COLO668 (cell line): ENCODE results near the gene DISC1.

Experiments used
- DNase-seq: peaks from one replicate; lab custom pipeline; 2025; ENCODE audit not compliant: unreplicated experiment; lab: John Stamatoyannopoulos, UW

DISC1 gene

DNA sequence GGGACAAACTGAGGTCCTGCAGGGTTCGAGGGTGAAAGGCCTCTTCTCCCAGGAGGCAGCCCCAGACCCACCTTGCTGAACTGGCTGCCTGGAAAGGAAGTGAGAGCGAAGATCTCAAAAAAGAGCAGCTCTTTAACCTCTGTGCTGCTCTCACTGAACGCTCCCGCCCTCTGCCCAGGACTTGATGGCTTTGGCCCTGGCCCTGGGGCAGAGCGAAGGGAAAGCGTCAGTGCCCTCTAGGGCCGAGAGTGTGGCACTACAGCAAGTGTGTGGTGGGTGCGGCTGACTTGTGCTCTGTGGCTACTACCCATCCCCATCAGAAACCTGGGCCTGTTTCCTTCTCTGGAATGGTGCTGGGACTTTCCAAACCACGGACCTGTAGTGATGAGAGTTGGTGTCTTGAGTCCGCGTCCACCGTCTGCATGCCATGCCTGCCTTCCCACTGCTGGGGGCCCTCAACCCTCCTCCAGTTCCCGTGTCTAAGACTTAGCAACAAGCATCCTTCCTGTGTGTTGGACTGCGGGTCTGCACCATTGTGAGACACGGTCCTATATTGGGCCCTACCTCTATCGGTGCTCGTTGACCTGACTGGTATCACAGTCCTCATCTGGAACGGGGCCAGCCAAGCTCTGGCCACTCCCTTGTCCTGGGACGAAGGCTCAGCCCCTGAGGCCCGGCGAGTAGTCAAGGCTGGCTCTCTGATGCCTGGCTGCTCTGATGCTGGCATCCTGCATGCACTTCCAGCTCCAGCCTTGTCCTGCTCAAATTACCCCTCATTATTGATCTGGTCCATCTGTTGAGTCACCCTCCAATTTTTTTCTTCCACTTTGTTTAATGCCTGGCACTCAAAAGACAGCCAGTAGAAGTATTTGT, 180.3 kb downstream of the DISC1 start:
- DNase-seq: peak; percentile 68

GRCh38 chr1:231807541-231807940, 181.0 kb downstream of the DISC1 start:
- DNase-seq: no peak

DNA sequence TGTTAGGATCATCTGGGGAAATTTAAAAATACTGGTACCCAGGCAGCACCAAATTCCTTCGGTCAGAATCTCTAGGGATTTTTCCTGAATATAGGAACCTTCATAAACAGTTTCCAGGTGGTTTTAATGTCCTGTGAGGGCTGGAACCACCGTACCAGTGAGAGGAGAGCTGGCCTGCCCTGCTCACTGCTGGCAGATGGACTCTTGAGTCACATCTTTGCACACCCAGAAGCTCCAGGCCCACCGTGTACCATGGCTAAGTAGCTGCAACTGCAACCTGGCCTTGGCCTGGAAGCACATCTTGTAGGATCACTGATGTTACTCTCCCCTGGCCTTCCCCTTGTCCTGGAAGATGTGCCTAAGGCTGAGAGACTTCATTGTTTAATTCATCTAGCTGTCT, 181.5 kb downstream of the DISC1 start:
- no peak for DNase-seq

DNA sequence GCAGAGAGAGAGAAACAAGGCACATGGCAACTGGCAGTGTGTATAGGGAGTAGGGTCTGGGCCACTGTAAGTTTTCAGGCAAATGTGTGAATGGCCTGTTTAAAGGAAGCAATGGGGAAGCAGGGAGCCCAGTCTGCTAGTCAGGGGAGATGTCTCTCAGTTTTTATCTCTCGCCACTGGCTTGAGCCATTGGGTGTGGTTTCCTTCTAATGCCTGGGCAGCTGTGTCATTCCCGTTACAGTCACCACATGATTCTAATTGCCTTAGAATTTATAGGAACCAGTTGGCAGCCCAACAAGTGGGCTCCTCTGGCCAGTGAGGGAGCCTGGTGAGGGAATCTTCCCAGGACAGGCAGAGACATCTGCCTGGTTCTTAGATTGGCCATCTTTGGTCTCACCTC, 182.4 kb downstream of the DISC1 start:
- DNase-seq: no peak

DNA sequence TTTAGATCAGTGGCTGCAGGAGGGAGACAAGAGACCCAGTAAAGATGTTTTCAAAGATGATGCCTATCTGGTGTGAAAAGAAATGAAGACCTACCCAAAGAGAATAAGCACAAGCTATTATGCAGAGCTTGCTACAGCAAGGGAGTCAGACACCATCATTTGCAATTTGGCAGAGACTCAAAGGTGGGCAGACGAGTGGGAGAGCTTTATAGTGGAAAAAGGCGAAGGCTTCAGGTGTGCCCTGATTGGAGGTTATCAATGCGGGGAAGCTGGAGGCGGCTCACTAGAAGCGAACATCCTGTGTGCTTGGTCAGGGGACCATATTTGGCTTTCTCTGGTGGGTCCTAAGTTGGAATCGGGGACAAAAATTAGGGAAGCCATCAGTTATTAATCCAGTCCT, 183.8 kb downstream of the DISC1 start:
- no peak for DNase-seq

DNA sequence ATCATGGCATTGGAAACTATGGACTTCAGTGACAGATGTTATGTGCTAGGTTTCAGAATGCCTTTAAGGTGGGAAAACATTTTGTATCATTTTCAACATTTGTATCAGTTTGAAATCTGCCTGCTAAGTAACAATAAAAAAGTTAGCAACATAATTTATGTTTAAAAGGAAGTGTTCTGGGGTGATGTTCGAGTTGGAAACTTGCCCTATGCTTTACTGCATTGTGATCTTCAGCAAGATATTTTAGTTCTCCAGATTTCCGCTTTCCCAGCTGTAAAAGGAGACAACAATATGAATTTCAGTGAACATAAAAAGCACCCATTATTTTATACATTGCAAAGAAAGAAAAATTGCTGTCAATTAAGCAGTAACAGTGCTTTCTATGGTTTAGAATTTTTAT, 187.4 kb downstream of the DISC1 start:
- no peak for DNase-seq

- no peak for DNase-seq
Observed at GRCh38 chr1:231814521-231814920, 187.9 kb downstream of the DISC1 start.

DNA sequence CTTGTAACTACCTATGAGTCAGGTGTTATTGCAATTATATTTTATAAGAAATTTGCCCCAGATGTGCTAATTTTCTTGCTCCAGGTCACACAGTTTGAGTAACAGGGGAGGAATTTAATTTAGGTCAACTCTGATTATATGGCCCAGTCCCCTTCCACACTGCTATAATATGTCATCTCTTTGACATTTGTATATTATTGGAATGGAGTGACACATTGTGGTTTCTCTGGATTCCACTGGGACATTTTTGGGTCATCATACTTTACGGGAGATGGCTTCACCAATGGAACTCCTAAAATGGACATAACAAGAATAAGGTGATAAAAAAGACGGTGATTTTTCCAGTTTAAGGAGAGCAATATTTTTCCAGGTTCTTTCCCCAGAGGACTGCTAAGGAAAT, 191.2 kb downstream of the DISC1 start:
- no peak for DNase-seq

- no peak for DNase-seq
Observed at GRCh38 chr1:231818337-231818736, 191.7 kb downstream of the DISC1 start.

DNA sequence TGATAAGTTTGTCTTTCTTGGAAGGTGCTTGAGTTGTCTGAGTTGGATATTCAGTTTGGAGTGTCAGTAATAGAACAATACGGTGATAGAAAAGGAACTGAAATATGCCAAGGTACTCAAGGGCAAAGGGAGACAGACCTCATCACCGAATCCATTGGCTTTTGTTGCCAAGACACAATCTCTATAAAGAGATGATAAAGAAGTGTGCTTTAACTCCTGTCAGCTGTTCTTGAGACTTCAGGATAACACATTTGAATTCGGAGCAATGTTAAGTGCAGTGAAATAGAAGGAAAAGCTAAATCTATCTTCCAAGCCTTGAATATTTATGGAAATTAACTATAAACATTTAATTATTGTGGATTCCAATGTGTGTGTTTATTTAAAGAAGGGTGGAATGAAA, 194.7 kb downstream of the DISC1 start:
- DNase-seq: no peak

DNA sequence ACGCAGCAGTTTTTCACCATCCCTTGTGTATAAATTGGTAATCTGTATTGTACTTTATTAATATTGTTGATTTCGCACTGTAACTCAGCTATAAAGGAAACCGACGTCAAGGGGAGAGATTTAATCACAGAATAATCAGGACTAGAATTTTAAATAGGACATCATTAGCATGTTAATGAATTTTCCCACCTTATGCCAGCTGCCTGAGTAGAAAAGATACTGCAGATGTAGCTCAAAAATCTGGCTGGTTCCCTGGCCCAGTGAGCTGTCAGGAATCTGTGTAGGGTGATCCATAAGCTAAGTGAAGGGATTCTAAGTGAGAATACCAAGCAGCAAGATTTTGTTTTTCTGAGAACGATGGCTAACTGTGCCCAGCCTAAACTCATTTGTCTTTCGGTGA, 195.5 kb downstream of the DISC1 start:
- DNase-seq: no peak

DNA sequence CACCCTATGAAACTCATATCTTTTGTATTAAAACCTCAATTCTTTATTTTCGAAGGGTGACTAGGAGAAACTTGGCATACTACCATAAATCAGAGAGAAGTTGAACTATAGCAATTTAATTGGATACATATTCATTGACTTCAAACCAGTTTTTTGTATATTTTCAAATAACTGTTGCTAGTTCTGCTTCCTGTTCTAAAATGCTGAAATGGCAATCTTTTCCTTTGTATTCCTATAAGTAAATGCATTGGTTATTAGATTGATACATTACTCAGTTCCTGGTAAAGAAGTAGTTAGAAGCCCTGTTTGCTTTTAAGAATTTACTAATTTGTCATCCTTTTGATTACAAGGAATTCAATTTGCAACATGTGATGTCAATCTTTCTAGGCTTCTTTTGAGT, 200.0 kb downstream of the DISC1 start:
- no peak for DNase-seq

DNA sequence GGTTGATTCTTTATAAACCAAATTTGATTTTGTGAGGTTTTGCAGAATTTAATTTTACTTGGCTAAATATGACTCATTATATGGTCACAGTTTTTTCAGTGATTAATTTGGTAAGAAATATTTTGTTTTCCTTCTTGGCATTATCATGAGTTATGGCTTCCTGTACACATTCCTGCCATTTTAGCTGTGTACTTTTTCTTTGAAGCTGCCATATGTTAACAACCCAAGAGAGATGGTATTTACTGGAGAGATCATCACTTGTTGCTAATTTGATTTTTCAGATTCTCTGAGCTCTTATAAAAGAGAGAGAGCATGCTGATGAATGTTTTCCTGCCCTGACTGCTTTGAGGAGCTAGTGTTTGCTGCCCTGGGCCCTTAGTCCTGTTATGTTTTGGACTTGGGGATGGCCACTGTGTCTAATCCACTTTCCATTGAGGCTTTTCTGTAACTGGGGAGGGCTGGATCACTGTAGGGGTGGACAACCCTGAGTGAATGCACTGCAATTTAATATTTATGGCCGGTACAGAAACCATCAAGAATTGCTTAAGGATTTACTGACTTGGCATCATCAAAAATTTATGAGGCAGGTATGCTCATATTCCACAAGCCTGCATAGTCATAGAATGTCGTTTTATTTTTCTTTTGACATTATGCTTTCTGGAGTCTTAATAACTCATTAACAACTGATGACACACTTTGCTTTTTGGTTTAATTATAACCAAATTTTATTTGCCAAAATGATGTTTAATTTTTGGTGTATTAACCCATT, 200.9 kb downstream of the DISC1 start:
- no peak for DNase-seq

GRCh38 chr1:231828182-231828920, 201.8 kb downstream of the DISC1 start:
- no peak for DNase-seq

DNA sequence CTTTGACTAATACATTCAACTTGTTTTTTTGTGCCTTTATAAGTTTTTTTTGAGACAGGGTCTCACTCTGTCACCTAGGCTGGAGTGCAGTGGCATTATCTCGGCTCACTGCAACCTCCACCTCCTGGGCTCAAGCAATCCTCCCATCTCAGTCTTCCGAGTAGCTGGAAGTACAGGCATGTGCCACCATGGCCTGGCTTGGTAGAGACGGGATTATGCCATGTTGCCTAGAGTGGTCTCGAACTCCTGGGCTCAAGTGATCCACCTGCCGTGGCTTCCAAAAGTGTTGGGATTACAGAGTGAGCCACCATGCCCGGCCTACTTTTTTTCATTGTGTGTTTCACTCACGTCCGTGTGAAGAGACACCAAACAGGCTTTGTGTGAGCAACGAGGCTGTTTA, 202.7 kb downstream of the DISC1 start:
- DNase-seq: no peak

DNA sequence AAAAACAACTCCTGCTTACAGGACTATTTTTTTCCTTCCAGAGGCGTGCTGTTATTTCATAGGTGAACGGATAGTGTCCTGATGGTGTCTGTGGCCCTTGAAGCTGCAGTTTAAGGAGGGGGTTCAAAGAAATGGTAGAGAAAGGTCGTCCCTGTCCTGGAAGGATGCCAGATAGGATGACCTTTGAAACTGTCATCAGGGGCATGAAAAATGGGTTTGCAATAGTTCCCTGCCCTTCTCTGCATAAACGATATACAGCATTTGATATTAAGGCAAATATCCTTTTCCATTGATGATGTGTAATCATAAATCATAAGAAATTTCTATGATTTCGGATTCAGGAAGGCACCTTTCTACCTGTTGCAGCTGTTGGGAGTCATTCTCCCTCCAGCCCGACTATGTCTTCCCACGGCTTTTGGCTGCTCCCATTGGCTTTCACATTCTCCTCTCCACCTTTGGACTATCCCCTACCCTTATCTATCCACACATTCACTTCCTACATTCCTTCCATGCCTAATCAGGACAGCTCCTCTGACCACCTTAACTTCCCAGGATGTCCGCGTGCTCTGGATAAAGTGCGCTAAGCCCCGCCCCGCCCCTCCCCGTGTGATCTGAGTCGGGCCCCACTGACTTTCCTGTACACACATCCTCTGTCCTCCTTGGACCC, 209.8 kb downstream of the DISC1 start:
- DNase-seq: no peak

- no peak for DNase-seq
Observed at GRCh38 chr1:231838521-231838920, 211.9 kb downstream of the DISC1 start.

- no peak for DNase-seq
Observed at GRCh38 chr1:231839999-231840398, 213.4 kb downstream of the DISC1 start.

- no peak for DNase-seq
Observed at GRCh38 chr1:231841616-231842344, 215.2 kb downstream of the DISC1 start.

GRCh38 chr1:231842441-231842840, 215.9 kb downstream of the DISC1 start:
- DNase-seq: no peak
